ENCODE measurements around the gene MTO1.
"Not testable (repeated sequence)": the region's sequence is repeated elsewhere in the genome, so short reads cannot be mapped to it uniquely, and the experiment has no call there.

MTO1 gene

GRCh38 chr6:73525546-73526330, 64.2 kb downstream of the MTO1 start:
- no peak for DNase-seq (ENCODE audit: low read depth, low spot score)

DNA sequence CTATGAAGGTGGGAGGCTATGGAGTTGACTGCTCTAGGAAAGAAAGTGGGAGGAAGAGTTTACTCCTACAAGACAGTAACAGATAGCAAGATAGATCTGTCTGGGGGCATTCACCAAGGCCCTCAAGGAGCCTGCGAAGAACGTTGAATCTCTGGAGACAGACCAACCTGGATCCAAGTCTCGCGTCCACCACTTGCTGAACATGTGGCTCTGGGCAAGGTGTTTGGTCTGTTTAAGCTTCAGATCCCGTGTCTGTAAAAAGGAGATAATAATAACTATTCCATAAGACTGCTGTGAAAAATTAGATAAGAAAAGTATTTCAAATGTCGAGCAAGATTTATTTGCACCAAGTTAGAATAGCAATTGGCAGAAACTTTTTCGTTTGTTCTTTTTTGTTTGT, 67.4 kb downstream of the MTO1 start:
- no peak for DNase-seq (ENCODE audit: low read depth, low spot score)

GRCh38 chr6:73532293-73532692, 70.8 kb downstream of the MTO1 start:
- no peak for DNase-seq (ENCODE audit: low read depth, low spot score)

DNA sequence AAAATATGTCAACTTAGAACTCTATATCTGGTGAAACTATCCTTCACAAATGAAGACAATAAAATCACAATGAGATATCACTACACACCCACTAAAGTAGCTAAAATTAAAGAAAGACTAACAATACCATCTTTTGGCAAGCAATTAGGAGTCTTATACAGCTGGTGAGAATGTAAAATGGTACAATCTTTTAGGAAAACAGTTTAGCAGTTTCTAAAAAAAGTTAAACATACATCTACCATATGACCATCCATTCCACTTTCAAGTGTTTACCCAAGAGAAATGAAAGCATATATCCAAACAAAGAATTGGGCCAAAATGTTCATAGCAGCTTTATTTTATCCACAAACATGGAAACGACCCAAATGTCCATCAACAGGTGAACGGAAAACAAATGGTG, 73.1 kb downstream of the MTO1 start:
- DNase-seq (ENCODE audit: low read depth, low spot score): no peak

DNA sequence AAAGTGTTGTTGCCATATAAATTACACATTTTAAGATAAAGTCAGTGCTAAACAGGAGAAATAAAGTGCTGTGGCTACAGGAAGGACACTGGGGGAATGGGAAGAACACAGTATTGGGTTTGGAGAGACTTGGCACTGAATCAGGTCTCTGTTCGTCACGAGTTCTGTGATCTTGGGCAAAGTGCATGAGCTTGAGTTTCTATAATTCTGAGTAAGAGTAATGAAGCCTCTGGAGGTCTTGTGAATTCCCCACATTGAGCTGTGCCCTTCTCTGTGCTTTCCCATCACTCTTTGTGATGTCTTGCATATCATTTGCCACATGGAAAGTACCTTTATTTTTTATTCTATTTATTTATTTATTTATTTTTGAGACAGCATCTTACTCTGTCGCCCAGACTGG, 76.1 kb downstream of the MTO1 start:
- no peak for DNase-seq (ENCODE audit: low read depth, low spot score)

DNA sequence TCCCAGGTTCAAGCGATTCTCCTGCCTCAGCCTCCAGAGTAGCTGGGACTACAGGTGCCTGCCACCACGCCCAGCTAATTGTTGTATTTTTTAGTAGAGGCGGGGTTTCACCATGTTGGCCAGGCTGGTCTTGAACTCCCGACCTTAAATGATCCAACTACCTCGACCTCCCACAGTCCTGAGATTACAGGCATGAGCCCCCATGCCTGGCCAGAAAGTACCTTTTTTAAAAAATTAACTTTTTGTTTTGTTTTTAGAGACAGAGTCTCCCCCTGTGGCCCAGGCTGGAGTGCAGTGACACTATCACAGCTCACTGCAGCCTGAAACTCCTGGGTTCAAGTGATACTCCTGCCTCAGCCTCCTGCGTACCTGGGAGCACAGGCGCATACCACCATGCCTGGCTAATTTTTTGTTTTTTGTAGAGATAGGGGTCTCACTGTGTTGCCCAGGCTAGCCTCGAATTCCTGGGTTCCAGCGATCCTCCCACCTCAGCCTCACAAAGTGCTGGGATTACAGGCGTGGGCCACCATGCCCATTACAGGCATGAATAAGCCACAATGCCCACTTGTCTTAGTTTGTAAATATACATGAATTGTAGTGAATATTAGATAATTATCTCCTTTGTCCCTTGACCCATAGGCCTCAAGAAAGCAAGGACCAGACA, 76.7 kb downstream of the MTO1 start:
- no peak for DNase-seq (ENCODE audit: low read depth, low spot score)

- DNase-seq (ENCODE audit: low read depth, low spot score): not testable (repeated sequence)
These were observed 80.9 kb downstream of the MTO1 start for GRCh38 chr6:73542481-73542880.

GRCh38 chr6:73542891-73543290, 81.4 kb downstream of the MTO1 start:
- DNase-seq (ENCODE audit: low read depth, low spot score): no peak

DNA sequence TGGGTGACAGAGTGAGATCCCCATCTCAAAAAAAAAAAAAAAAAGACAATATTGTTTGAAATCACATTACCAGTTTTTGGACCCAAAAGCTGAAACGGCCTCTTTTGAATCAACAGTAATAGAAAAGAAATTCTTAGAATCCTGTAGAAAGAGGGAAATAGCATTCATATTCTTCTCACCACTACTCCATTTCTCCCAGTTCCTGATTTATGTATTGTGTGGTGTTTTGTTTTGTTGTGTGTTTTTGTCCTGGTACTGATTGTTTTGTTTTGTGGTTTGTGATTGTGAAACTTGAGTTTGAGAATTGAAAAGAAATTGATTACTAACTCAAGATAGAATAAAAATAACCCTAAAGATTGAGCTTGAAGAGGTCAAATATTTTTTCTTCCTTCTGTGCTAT, 85.5 kb downstream of the MTO1 start:
- DNase-seq (ENCODE audit: low read depth, low spot score): no peak

- no peak for DNase-seq (ENCODE audit: low read depth, low spot score)
These were observed 87.2 kb downstream of the MTO1 start for GRCh38 chr6:73548458-73549446.

GRCh38 chr6:73551115-73551514, 89.6 kb downstream of the MTO1 start:
- DNase-seq (ENCODE audit: low read depth, low spot score): not testable (repeated sequence)

GRCh38 chr6:73555380-73555949, 93.9 kb downstream of the MTO1 start:
- not testable (repeated sequence) for DNase-seq (ENCODE audit: low read depth, low spot score)

DNA sequence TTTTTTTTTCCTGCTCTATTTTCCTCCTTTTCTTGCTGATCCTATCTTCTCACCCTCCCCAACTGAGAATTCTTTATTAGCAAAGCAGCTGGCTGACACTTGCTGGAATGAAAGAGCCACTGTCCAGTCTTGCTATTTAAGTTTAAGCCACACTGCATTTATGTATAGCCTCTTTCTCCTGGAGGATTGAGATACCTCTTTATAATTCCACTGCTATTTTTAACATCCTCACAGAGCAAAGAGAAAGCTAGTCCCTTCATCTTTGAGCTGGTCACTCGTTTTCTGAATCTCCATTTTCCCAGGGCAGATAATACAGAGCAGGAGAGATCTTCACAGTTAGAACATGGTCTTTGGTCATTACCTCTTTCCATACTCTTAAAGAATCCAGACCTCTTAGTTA, 95.3 kb downstream of the MTO1 start:
- DNase-seq (ENCODE audit: low read depth, low spot score): no peak
